Measurements from ENCODE around the gene HOXC11. TPM values are rescaled to one million over a fixed set of nuclear protein-coding genes. Genes with fewer than 3 reads are reported as not detected.

Gene HOXC11
- total and polyA plus RNA-seq, 2 donors (not counting 1 experiment from before 2014, with no cell fraction given), result not detected

- intact Hi-C loops (cut with micrococcal nuclease), result loop anchor here (10.0 kb wide), 1 partner anchor 362 kb away; the partner anchor contains the start of gene GPR84
- WGBS (ENCODE audit: insufficient coverage), result 25% methylated on average over 2 of the region's 19 CpGs
- H3K79me2 ChIP-seq (ENCODE audit: control insufficient read depth, insufficient read depth, low read length), result no peaks in the 10 kb centered on the region
- ChIA-PET POLR2A (no interaction called here), CTCF (interaction anchor here (1.1 to 5.0 kb wide), 4 partner anchors 30 to 213 kb away, joined by 4 to 20 read pairs (median 11); partner anchors contain the start of gene HOXC5)
- DNase-seq (no peak), ATAC-seq (ENCODE audit: low read depth) (no peak)
- peaks cover 83% of the 10 kb centered on the region for H3K27me3 Mint-ChIP-seq
- H4K20me1 ChIP-seq (ENCODE audit: control insufficient read depth, insufficient read depth, low read length, poor library complexity, severe bottlenecking), result no peaks in the 10 kb centered on the region
- H3K4me2 ChIP-seq (replicated peaks; ENCODE audit: low read depth, low read length, poor library complexity, severe bottlenecking), result no peak overlapping the region
- H3K27ac Mint-ChIP-seq, result no peak overlapping the region
- no peak for TF ChIP-seq CTCF (IDR thresholded peaks at IDR 0.05)
- no peak for TF ChIP-seq EZH2 (IDR thresholded peaks at IDR 0.05; ENCODE audit: borderline replicate concordance, insufficient read depth, low read depth, low read length, poor library complexity, severe bottlenecking)
- peaks cover 25 to 59% of the 10 kb centered on the region in 2 donors for H3K4me1 ChIP-seq (ENCODE audit: control insufficient read depth in 2 of 2, insufficient read depth in 2 of 2, low read length in 2 of 2)
- no peaks in the 10 kb centered on the region for H3K9me3 Mint-ChIP-seq (ENCODE audit: insufficient read depth)
- no peak overlapping the region for H2AFZ ChIP-seq (ENCODE audit: insufficient read depth, low read depth, low read length, poor library complexity, severe bottlenecking)
- no peak overlapping the region for H3K9ac ChIP-seq (ENCODE audit: low read length)
- no peak overlapping the region for H3K27ac ChIP-seq (ENCODE audit: low read length in 2 of 2)
- H3K27me3 ChIP-seq (replicated peaks in 1 of 4; ENCODE audit: control extremely low read depth in 1 of 4, control insufficient read depth in 3 of 4, insufficient read depth in 4 of 4, low read length in 3 of 4), result peaks cover 0 to 99% (median 84%) of the 10 kb centered on the region in 4 experiments
- H3K4me3 Mint-ChIP-seq, result no peak overlapping the region
- H3K4me1 Mint-ChIP-seq, result peaks cover 19% of the 10 kb centered on the region
- H3K9me3 ChIP-seq (ENCODE audit: control extremely low read depth in 1 of 3, control insufficient read depth in 2 of 3, insufficient read depth in 1 of 3, low read length in 2 of 3), result peaks cover 0 to 65% (median 0%) of the 10 kb centered on the region in 3 donors
- no peak overlapping the region for H3K4me3 ChIP-seq (ENCODE audit: control extremely low read depth in 1 of 5, extremely low read depth in 1 of 5, insufficient read depth in 1 of 5, low read depth in 2 of 5, low read length in 4 of 5)
- H3K36me3 ChIP-seq (replicated peaks in 1 of 2; ENCODE audit: control extremely low read depth in 1 of 2, control insufficient read depth in 1 of 2, extremely low read depth in 1 of 2, insufficient read depth in 2 of 2, low read length in 1 of 2), result no peaks in the 10 kb centered on the region
Observed at GRCh38 chr12:54002278-54002914, 29.5 kb downstream of the HOXC11 start.

GRCh38 chr12:54002915-54003389, 30.0 kb downstream of the HOXC11 start:
- H3K27ac Mint-ChIP-seq, result no peak overlapping the region
- no peak for TF ChIP-seq EZH2 (IDR thresholded peaks at IDR 0.05; ENCODE audit: borderline replicate concordance, insufficient read depth, low read depth, low read length, poor library complexity, severe bottlenecking)
- TF ChIP-seq CTCF (IDR thresholded peaks at IDR 0.05), result no peak
- no peaks in the 10 kb centered on the region for H3K79me2 ChIP-seq (ENCODE audit: control insufficient read depth, insufficient read depth, low read length)

More at GRCh38 chr12:54002915-54003389, 30.0 kb downstream of the HOXC11 start:
- Histone ChIP-seq H3K27ac (ENCODE audit: low read length in 2 of 2) (no peak overlapping the region), H3K9ac (ENCODE audit: low read length) (no peak overlapping the region), H3K4me3 (ENCODE audit: control extremely low read depth in 1 of 5, extremely low read depth in 1 of 5, insufficient read depth in 1 of 5, low read depth in 2 of 5, low read length in 4 of 5) (no peak overlapping the region), H4K20me1 (ENCODE audit: control insufficient read depth, insufficient read depth, low read length, poor library complexity, severe bottlenecking) (no peaks in the 10 kb centered on the region), H3K4me1 (ENCODE audit: control insufficient read depth in 2 of 2, insufficient read depth in 2 of 2, low read length in 2 of 2) (peaks cover 25 to 57% of the 10 kb centered on the region in 2 donors), H3K9me3 (ENCODE audit: control extremely low read depth in 1 of 3, control insufficient read depth in 2 of 3, insufficient read depth in 1 of 3, low read length in 2 of 3) (peaks cover 0 to 60% (median 0%) of the 10 kb centered on the region in 3 donors), H3K4me2 (replicated peaks; ENCODE audit: low read depth, low read length, poor library complexity, severe bottlenecking) (no peak overlapping the region), H2AFZ (ENCODE audit: insufficient read depth, low read depth, low read length, poor library complexity, severe bottlenecking) (no peak overlapping the region), H3K27me3 (replicated peaks in 1 of 4; ENCODE audit: control extremely low read depth in 1 of 4, control insufficient read depth in 3 of 4, insufficient read depth in 4 of 4, low read length in 3 of 4) (peaks cover 0 to 99% (median 84%) of the 10 kb centered on the region in 4 experiments), H3K36me3 (replicated peaks in 1 of 2; ENCODE audit: control extremely low read depth in 1 of 2, control insufficient read depth in 1 of 2, extremely low read depth in 1 of 2, insufficient read depth in 2 of 2, low read length in 1 of 2) (no peaks in the 10 kb centered on the region)
- POLR2A ChIA-PET, result no interaction called here
- Mint-ChIP-seq H3K9me3 (ENCODE audit: insufficient read depth) (no peaks in the 10 kb centered on the region), H3K4me1 (peaks cover 17% of the 10 kb centered on the region), H3K27me3 (peaks cover 82% of the 10 kb centered on the region), H3K4me3 (no peak overlapping the region)
- CTCF ChIA-PET, result interaction anchor here (1.1 to 6.4 kb wide), 5 partner anchors 15 to 212 kb away, joined by 4 to 159 read pairs (median 5); partner anchors contain the start of gene HOXC5
- intact Hi-C loops (cut with micrococcal nuclease), result loop anchor here (10.0 kb wide), 1 partner anchor 362 kb away; the partner anchor contains the start of gene GPR84
- WGBS (ENCODE audit: insufficient coverage), result 35% methylated on average over 8 of the region's 19 CpGs
- no peak for DNase-seq
- ATAC-seq (ENCODE audit: low read depth), result no peak
